Measurements from ENCODE around the gene ZMIZ2. TPM values are rescaled to one million over a fixed set of nuclear protein-coding genes. Genes with fewer than 3 reads are reported as not detected.
"Not testable (repeated sequence)": the region's sequence is repeated elsewhere in the genome, so short reads cannot be mapped to it uniquely, and the experiment has no call there.

ZMIZ2 gene
- total RNA-seq, 2 experiments from 2014 or later: 116 to 122 TPM

DNA sequence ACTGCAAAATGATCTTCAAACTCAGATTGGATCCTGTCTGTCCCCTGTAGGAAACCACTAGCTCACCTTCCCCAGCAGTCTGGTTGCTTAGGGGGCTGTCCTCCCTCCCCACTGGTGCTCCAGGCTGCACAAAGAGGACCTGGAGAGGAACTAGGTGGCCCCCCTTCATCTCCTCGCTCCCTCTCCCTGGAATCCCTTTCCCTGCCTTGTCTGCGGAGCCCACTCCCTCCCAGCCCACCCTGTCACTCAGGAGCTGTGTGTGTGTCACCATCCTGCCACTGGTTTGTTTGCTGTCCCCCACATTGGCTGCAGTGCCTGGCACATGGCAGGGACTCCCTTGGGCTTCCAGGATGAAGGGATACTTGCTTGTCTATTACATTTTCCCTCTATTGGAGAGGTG, 35.5 kb upstream of the ZMIZ2 start:
- H3K9me3 Mint-ChIP-seq: no peaks in the 10 kb centered on the region
- no peak overlapping the region for H3K27ac Mint-ChIP-seq
- peaks cover 4% of the 10 kb centered on the region for H3K4me1 Mint-ChIP-seq
- DNase-seq: no peak
- no peaks in the 10 kb centered on the region for H3K36me3 Mint-ChIP-seq
- no peaks in the 10 kb centered on the region for H3K27me3 Mint-ChIP-seq
- H3K4me3 Mint-ChIP-seq: no peak overlapping the region

DNA sequence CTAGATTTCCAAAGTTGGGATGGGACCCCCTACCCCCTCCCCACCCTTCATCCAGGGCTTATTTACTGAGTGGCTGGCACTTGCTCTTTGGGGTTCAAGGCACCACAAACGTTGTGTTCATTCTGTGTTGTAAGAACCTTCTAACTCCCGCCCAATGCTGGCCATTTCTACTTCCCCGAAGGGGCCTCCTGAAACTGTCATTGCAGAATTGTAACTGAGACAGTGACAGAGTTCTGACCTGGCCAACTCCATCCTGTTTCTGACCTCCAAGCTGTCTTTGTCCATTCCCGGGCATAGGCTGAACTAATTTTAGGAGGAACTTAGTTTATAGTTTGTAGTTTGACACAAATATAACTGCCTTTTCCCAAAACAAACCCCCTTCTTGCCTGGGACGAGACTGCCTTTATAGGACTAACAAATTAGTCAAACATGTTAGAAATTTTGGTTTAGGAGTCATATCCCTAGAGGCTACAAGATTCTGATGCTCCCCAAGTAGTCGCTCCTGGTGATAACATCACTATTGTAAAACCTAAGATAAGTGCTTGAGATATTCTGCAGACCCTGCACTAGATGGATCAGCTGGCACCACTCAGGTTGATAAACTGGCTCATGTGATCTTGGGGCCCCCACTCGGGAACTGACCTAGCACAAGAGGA, 34.8 kb upstream of the ZMIZ2 start:
- Mint-ChIP-seq H3K4me1 (peaks cover 4% of the 10 kb centered on the region), H3K9me3 (no peaks in the 10 kb centered on the region), H3K27me3 (no peaks in the 10 kb centered on the region), H3K4me3 (no peak overlapping the region), H3K36me3 (no peaks in the 10 kb centered on the region), H3K27ac (no peak overlapping the region)
- DNase-seq: no peak

DNA sequence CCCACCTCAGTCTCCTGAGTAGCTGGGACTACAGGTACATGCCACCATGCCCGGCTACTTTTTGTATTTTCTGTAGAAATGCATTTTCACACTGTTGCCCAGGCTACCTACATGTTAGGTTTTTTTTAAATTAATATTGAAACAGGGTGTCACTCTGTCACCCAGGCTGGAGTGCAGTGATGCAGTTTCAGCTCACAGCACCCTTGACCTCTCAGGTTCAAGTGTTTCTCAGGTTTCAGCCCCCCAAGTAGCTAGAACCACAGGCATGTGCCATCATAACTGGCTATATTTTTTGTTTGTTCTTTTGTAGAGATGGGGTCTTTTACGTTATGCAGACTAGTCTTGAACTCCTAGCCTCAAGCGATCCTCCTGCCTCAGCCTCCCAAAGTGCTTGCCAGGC, 32.4 kb upstream of the ZMIZ2 start:
- no peaks in the 10 kb centered on the region for H3K27me3 Mint-ChIP-seq
- no peak for DNase-seq
- no peak overlapping the region for H3K27ac Mint-ChIP-seq
- peaks cover 2% of the 10 kb centered on the region for H3K9me3 Mint-ChIP-seq
- H3K4me1 Mint-ChIP-seq: peaks cover 4% of the 10 kb centered on the region
- H3K36me3 Mint-ChIP-seq: no peaks in the 10 kb centered on the region
- no peak overlapping the region for H3K4me3 Mint-ChIP-seq

DNA sequence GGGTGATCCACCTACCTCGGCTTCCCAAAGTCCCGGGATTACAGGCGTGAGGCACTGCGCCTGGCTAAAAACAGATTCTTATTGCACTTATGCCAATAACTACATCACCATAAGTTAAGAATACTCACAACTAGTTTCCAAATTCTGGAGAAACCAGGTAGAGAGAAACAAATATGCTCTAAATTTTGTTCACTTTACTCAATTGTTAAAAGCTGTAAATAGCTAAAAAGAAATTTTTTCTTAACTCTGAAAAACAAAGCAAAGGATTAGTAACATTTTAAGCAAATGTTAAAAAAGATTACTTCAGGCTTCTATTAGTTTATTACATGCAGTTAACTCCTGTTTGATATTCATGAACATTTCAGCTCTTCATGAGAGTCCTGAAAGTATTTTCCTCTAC, 28.3 kb upstream of the ZMIZ2 start:
- H3K27me3 Mint-ChIP-seq: no peaks in the 10 kb centered on the region
- no peak for DNase-seq
- H3K36me3 Mint-ChIP-seq: no peaks in the 10 kb centered on the region
- no peak overlapping the region for H3K4me3 Mint-ChIP-seq
- no peaks in the 10 kb centered on the region for H3K4me1 Mint-ChIP-seq
- no peak overlapping the region for H3K27ac Mint-ChIP-seq
- H3K9me3 Mint-ChIP-seq: peaks cover 4% of the 10 kb centered on the region

DNA sequence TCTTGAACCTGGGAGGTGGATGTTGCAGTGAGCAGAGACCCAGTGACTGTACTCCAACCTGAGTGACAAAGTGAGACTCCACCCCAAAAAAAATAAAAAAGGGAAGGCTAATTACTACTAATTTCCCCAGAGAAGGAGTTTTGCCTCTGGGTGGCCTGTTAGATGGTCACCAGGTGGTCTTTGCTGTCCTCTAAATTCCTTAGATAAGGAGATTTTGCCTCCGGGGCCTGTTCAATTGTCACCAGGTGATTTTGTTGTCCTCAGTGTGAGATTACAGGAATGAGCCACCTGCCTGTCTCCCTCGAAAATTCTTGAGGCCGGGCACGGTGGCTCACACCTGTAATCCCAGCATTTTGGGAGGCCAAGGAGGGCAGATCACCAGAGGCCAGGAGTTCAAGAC, 24.4 kb upstream of the ZMIZ2 start:
- Mint-ChIP-seq H3K27ac (no peak overlapping the region), H3K4me1 (no peaks in the 10 kb centered on the region), H3K27me3 (peaks cover 4% of the 10 kb centered on the region), H3K36me3 (no peaks in the 10 kb centered on the region), H3K9me3 (peaks cover 4% of the 10 kb centered on the region), H3K4me3 (no peak overlapping the region)
- DNase-seq: no peak

DNA sequence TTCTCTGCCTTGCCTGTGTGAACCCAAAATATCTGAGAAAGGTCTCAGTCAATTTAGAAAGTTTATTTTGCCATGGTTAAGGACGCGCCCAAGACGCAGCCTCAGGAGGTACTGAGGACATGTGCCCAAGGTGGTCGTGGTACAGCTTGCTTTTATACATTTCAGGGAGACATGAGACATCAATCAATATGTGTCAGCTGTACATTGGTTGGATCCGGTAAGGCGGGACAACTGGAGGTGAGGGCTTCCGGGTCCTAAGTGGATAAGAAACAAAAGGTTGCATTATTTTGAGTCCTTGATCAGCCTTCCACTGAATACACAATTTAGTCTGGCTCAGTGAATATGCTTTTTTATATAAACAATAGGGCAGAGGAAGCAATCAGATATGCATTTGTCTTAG, 22.4 kb upstream of the ZMIZ2 start:
- H3K27ac Mint-ChIP-seq, H3K4me1 Mint-ChIP-seq, H3K4me3 Mint-ChIP-seq, H3K9me3 Mint-ChIP-seq, DNase-seq, H3K36me3 Mint-ChIP-seq, H3K27me3 Mint-ChIP-seq: not testable (repeated sequence)

DNA sequence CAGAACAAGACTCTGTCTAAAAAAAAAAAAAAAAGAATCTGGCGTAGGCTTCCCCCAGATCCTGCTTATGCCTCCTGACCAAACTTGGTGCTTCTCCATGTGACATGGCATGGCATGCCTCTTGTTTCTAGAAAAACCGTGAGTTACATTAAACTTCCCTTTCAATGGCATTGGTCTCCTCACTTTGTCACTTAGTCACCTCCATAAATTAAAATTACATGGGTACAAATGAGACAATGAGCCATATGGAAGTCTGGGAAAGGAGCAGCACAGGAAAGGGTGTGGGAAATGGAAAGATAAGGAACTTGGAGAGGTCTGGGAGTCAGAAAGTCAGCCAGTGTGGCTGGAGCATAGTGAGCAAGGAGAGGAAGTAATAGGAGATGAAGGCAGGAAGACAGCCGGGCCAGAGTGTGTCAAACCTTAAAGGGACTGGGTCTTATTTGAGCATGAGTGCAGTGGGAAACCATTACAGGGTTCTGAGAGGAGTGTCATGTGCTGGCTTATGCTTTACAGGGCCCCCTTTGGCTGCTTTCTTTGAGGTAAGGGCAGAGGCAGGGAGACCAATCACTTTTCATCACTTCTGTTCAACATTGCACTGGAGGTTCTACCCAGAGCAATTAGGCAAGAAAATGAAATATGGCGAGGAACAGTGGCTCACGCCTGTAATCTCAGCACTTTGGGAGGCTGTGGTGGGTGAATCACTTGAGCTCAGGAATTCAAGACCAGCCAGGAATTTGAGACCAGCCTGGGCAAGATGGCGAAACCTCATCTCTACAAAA, 21.3 kb upstream of the ZMIZ2 start:
- peaks cover 4% of the 10 kb centered on the region for H3K27me3 Mint-ChIP-seq
- H3K4me3 Mint-ChIP-seq: no peak overlapping the region
- no peak for DNase-seq
- H3K4me1 Mint-ChIP-seq: no peaks in the 10 kb centered on the region
- no peaks in the 10 kb centered on the region for H3K36me3 Mint-ChIP-seq
- H3K9me3 Mint-ChIP-seq: no peaks in the 10 kb centered on the region
- H3K27ac Mint-ChIP-seq: no peak overlapping the region

DNA sequence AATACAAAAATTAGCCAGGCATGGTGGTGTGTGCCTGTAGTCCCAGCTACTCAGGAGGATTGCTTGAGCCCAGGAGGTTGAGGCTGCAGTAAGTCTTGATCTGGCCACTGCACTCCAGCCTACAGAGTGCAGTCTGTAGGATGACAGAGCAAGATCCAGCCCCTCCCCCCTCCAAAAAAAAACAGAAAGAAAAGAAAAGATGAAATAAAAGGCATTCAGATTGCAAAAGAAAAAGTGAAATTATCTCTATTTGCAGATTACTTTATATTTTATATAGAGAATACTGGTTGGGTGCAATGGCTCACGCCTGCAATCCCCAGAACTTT, 20.7 kb upstream of the ZMIZ2 start:
- Mint-ChIP-seq H3K36me3 (no peaks in the 10 kb centered on the region), H3K9me3 (no peaks in the 10 kb centered on the region), H3K27me3 (peaks cover 4% of the 10 kb centered on the region), H3K4me1 (no peaks in the 10 kb centered on the region), H3K27ac (no peak overlapping the region), H3K4me3 (no peak overlapping the region)
- no peak for DNase-seq

DNA sequence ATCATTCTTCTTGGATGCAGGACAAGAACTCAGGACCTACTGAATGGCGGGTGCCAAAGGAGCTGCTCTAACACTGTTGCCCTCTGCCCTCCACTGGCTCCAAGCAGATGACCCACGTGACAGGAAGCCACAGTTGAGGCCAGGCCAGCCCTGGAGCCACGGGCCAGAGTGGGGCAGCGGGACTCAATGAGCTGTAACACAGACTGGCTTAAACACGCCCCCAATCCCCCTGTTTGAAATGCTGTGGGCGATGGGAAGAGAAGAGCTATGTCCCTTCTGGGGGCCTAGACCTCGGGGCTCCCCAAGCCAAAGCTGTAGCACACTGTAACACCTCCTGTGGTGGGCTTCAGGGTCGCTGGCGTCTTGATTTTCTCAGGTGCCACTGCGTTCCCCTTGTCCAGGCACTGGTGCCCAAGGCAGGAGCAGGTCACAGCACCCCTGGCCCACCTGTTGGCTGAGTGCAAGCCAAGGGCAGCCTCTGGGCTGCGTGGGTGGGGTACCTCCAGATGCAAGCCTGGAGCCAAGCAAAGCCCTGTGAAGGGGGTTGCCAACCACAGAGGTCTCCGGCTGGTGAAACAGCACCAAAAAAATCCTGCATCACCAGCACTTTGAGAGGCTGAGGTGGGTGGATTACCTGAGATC, 18.6 kb upstream of the ZMIZ2 start:
- peaks cover 5% of the 10 kb centered on the region for H3K4me1 Mint-ChIP-seq
- no peak overlapping the region for H3K27ac Mint-ChIP-seq
- DNase-seq: no peak
- H3K27me3 Mint-ChIP-seq: peaks cover 4% of the 10 kb centered on the region
- H3K4me3 Mint-ChIP-seq: no peak overlapping the region
- H3K36me3 Mint-ChIP-seq: no peaks in the 10 kb centered on the region
- H3K9me3 Mint-ChIP-seq: no peaks in the 10 kb centered on the region

DNA sequence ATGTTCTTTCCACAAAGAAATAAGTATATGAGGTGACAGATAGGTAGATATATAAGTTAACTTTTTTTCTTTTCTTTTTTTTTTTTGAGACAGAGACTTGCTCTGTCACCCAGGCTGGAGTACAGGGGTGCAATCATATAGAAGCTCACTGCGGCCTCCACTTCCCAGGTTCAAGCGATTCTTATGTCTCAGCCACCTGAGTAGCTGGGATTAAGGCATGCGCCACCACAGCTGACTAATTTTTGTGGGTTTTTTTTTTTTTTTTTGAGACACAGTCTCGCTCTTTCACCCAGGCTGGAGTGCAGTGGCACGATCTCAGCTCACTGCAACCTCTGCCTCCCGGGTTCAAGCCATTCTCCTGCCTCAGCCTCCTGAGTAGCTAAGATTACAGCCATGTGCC, 15.7 kb upstream of the ZMIZ2 start:
- peaks cover 12% of the 10 kb centered on the region for H3K4me1 Mint-ChIP-seq
- H3K9me3 Mint-ChIP-seq, H3K27ac Mint-ChIP-seq, H3K4me3 Mint-ChIP-seq, DNase-seq, H3K36me3 Mint-ChIP-seq, H3K27me3 Mint-ChIP-seq: not testable (repeated sequence)

DNA sequence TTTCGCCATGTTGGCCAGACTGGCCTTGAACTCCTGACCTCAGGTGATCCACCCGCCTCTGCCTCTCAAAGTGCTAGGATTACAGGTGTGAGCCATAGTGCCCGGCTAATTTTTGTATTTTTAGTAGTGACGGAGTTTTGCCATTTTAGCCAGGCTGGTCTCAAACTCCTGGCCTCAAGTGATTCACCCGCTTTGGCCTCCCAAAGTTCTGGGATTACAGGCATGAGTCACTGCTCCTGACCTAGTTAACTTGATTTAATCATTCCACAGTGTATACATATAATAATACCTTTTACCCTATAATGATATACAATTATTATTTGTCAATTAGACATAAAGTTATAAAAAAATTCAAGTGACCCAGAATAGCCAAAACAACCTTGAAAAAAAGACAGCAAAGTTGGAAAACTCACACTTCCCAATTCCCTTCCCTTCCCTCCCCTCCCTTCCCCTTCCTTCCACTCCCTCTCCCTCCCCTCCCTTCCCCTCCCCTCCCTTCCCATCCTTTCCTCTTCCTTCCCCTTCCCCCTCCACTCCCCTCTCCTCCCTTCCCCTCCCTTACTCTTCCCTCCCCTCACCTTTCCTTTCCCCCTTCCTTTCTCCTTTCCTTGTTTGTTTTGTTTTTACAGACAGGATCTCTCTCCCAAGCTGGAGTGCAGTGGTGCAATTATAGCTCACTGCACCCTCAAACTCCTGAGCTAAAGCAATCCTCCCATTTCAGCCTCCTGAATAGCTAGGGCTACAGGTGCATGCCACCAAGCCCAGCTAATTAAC, 14.8 kb upstream of the ZMIZ2 start:
- H3K27me3 Mint-ChIP-seq: no peaks in the 10 kb centered on the region
- no peaks in the 10 kb centered on the region for H3K9me3 Mint-ChIP-seq
- peaks cover 12% of the 10 kb centered on the region for H3K4me1 Mint-ChIP-seq
- H3K27ac Mint-ChIP-seq: no peak overlapping the region
- H3K4me3 Mint-ChIP-seq: no peak overlapping the region
- no peak for DNase-seq
- H3K36me3 Mint-ChIP-seq: no peaks in the 10 kb centered on the region

DNA sequence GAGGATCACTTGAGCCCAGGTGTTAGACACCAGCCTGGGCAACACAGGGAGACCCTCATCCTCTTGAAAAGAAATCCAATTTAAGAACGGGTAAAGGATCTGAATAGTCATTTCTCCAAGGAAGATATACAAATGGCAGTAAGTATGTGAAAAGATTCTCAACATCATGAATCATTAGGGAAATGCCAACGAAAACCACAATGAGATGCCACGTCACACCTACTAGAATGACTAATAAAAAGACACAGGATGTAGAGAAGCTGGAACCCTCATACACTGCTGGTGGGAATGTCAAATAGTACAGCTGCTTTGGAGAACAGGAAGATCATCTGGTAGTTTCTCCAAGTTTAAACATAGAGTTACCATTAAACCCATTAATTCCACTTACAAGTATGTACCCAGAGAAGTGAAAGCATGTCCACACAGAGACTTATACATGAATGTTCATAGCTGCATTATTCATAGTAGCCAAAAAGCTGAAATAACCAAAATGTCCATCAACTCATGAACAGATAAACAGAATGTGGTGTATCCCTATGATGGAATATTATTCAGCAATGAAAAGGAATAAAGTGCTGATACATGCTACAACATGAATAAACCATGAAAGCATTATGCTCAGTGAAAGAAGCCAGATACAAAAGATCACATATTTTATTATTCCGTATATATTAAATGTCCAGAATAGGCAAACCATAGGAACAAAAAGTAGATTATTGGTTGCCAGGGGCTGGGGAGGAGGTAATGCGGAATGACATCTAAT, 13.1 kb upstream of the ZMIZ2 start:
- DNase-seq: peak; percentile 29
- Mint-ChIP-seq H3K4me1 (peaks cover 12% of the 10 kb centered on the region), H3K27ac (peak overlapping the region; percentile 65), H3K9me3 (no peaks in the 10 kb centered on the region), H3K27me3 (no peaks in the 10 kb centered on the region), H3K4me3 (no peak overlapping the region), H3K36me3 (no peaks in the 10 kb centered on the region)

DNA sequence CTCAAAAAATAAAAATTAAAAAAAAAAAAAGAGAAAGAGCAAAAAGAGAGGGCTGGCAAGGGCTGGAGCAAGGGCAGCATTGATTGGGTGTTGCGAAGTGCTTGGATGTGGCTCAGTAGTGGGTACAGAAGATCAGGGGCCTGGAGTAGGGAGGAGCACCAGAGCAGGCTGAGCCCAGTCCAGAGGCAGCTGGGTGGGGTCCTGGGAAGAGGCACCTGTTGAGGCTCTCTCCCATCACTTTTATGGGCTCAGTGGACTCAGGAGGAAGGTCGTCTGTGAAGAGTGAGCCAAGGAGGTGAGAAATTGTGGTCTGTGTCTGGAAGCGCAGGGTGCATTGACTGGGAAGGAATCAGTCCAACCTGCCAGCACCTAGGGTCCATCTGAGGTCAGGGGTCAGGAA, 11.8 kb upstream of the ZMIZ2 start:
- H3K27ac Mint-ChIP-seq: no peak overlapping the region
- H3K36me3 Mint-ChIP-seq: no peaks in the 10 kb centered on the region
- no peaks in the 10 kb centered on the region for H3K9me3 Mint-ChIP-seq
- peaks cover 12% of the 10 kb centered on the region for H3K4me1 Mint-ChIP-seq
- no peaks in the 10 kb centered on the region for H3K27me3 Mint-ChIP-seq
- DNase-seq: no peak
- H3K4me3 Mint-ChIP-seq: no peak overlapping the region

DNA sequence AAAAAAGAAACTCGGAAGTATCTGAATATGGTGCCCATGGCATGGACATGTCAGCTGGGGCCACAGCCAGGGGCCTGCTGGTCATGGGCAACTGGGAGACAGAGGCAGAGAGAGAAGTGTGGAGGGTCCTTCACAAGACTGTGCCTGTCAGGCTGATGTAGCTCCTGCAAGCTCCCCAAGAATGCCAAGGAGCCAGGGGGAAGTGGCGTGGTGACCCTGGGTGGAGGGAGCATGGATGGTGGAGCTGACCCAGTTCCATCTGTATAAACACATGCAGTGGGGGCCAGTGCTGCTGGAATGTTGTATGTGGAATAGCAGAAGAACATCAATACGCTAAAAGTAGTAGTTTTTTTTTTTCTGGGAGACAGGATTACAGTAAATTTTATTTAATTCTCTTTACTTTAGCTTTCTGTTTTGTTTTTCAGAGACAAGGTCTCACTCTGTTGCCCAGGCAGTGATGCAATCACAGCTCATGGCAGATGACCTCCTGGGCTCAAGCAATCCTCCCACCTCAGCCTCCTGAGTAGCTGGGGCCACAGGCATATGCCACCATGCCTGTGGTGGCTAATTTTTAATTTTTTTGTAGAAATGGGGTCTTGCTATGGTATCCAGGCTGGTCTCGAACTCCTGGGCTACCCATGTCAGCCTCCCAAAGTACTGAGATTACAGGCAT, 10.5 kb upstream of the ZMIZ2 start:
- no peaks in the 10 kb centered on the region for H3K27me3 Mint-ChIP-seq
- no peaks in the 10 kb centered on the region for H3K9me3 Mint-ChIP-seq
- no peaks in the 10 kb centered on the region for H3K36me3 Mint-ChIP-seq
- DNase-seq: no peak
- peaks cover 12% of the 10 kb centered on the region for H3K4me1 Mint-ChIP-seq
- peak overlapping the region; percentile 48 for H3K27ac Mint-ChIP-seq
- H3K4me3 Mint-ChIP-seq: no peak overlapping the region
